ENCODE results near the gene OPRM1.

GRCh38 chr6:154056536-154056935 lies 17.5 kb downstream of the OPRM1 start:
- no peak for TF ChIP-seq CTCF (IDR thresholded peaks at IDR 0.05)
- TF ChIP-seq POLR2A (IDR thresholded peaks at IDR 0.05): no peak
